Hepatocyte (in vitro differentiated cells): ENCODE measurements around the gene ZC3HAV1.

Experiments used
- EZH2phosphoT487 ChIP-seq: fragments of 200-600 bp; sonication (generic); IDR thresholded peaks from one replicate; pipeline ENCODE4 v1.6.1; 2018; ENCODE audit warnings: antibody characterized with exemption, mild to moderate bottlenecking, low read depth, moderate library complexity; ENCODE audit not compliant: unreplicated experiment, severe bottlenecking
- TF ChIP-seq, protein P1 (sequence below): fragments of 200-600 bp; sonication (generic); IDR thresholded peaks from 2 replicates; pipeline ENCODE4 v1.5.1; 2016; ENCODE audit warnings: antibody characterized with exemption, mild to moderate bottlenecking; ENCODE audit not compliant: poor library complexity

DNA sequence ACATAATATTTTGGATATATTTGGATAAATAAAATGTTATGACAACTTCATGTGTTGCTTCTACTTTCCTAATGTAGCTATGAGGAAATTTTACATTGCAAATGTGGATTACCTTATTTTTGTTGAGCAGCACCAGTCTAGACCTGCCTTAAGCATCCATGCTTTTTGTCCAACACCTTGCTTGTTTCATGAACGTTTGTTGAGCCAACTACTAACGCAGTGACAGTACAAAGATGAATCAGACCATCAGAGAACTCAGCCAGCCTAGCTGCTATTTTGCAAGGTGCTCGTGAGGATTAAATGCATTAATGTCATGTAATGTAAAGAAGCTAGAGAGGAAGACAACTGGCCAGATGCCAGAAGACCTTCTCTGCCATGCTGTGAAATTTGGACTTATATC lies 72.6 kb downstream of the ZC3HAV1 start:
- TF ChIP-seq, protein P1, sequence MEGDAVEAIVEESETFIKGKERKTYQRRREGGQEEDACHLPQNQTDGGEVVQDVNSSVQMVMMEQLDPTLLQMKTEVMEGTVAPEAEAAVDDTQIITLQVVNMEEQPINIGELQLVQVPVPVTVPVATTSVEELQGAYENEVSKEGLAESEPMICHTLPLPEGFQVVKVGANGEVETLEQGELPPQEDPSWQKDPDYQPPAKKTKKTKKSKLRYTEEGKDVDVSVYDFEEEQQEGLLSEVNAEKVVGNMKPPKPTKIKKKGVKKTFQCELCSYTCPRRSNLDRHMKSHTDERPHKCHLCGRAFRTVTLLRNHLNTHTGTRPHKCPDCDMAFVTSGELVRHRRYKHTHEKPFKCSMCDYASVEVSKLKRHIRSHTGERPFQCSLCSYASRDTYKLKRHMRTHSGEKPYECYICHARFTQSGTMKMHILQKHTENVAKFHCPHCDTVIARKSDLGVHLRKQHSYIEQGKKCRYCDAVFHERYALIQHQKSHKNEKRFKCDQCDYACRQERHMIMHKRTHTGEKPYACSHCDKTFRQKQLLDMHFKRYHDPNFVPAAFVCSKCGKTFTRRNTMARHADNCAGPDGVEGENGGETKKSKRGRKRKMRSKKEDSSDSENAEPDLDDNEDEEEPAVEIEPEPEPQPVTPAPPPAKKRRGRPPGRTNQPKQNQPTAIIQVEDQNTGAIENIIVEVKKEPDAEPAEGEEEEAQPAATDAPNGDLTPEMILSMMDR, result no peak
- no peak for TF ChIP-seq EZH2phosphoT487
